Omental fat pad (tissue), 4 donors: Measurements from ENCODE around the gene CAPG. TPM values are rescaled to one million over a fixed set of nuclear protein-coding genes. Genes with fewer than 3 reads are reported as not detected.

Experiments used
- ATAC-seq: fragments of 150-250 bp; one replicate; pipeline ENCODE4 v1.9.1; 2016; ENCODE audit warnings: mild to moderate bottlenecking, moderate library complexity; ENCODE audit not compliant: low FRiP score
- DNase-seq: peaks from one replicate; pipeline ENCODE4 v3.0.0-alpha.2; 2019; ENCODE audit warnings: low spot score
- CTCF ChIP-seq, 3 donors: fragments of 450-650 bp; IDR thresholded peaks; one replicate each; pipeline ENCODE4 v1.5.1; 2016 to 2017; ENCODE audit warnings: antibody characterized with exemption in 3 of 3, mild to moderate bottlenecking in 3 of 3, moderate library complexity in 2 of 3
- total RNA-seq, 4 donors: library from RNA; depleted of rRNA; stranded (reverse); fragments of >200 nt; gene quantifications; one replicate each; pipeline ENCODE4 v1.1.0, GENCODE V29; 2016

Gene CAPG
- total RNA-seq, 4 donors from 2014 or later = 32.3 to 190 (median 99.5) TPM

- ATAC-seq = peak; percentile 22
- no peak for TF ChIP-seq CTCF (IDR thresholded peaks at IDR 0.05)
- DNase-seq = no peak
Measured at GRCh38 chr2:85438201-85439024, 28.2 kb upstream of the CAPG start.

GRCh38 chr2:85437488-85438200 lies 27.5 kb upstream of the CAPG start:
- ATAC-seq = peak; percentile 72
- DNase-seq = peak; percentile 73
- TF ChIP-seq CTCF (IDR thresholded peaks at IDR 0.05) = no peak

- TF ChIP-seq CTCF (IDR thresholded peaks at IDR 0.05) = no peak
- no peak for DNase-seq
- no peak for ATAC-seq
Measured at GRCh38 chr2:85436836-85437487, 26.8 kb upstream of the CAPG start.

- TF ChIP-seq CTCF (IDR thresholded peaks at IDR 0.05) = no peak
- no peak for DNase-seq
- no peak for ATAC-seq
Measured at GRCh38 chr2:85435981-85436835, 26.0 kb upstream of the CAPG start.

GRCh38 chr2:85435220-85435958 lies 25.2 kb upstream of the CAPG start:
- no peak for TF ChIP-seq CTCF (IDR thresholded peaks at IDR 0.05)
- no peak for ATAC-seq
- DNase-seq = no peak

- TF ChIP-seq CTCF (IDR thresholded peaks at IDR 0.05) = no peak
- no peak for DNase-seq
- ATAC-seq = no peak
Measured at GRCh38 chr2:85434696-85435095, 24.5 kb upstream of the CAPG start.
